A673 (cell line): ENCODE data around the gene TMEM63B.

Experiments used
- CTCF ChIP-seq: fragments of 300-800, 200-600 bp; sonication (generic); conservative IDR thresholded peaks from 2 replicates; pipeline ENCODE4 v1.5.1; 2017; ENCODE audit warnings: low read depth, mild to moderate bottlenecking, antibody characterized with exemption, low read length, moderate library complexity, mixed read lengths
- EZH2 ChIP-seq: fragments of 200-600 bp; sonication (generic); IDR thresholded peaks from 2 replicates; pipeline ENCODE4 v1.6.1; 2017; ENCODE audit warnings: borderline replicate concordance, low read depth, mild to moderate bottlenecking, mixed read lengths, antibody characterized with exemption, low read length; ENCODE audit not compliant: poor library complexity, severe bottlenecking

- no peak for TF ChIP-seq CTCF
- TF ChIP-seq EZH2 = no peak
These were observed 19.3 kb downstream of the TMEM63B start for GRCh38 chr6:44146685-44147084.
